Osteoblast (primary cell): ENCODE data around the gene UGT2A1. TPM values are rescaled to one million over a fixed set of nuclear protein-coding genes. Genes with fewer than 3 reads are reported as not detected.
"Not testable (repeated sequence)": the region's sequence is repeated elsewhere in the genome, so short reads cannot be mapped to it uniquely, and the experiment has no call there.

Experiments used
- DNase-seq: peaks from one replicate; pipeline ENCODE4 v3.0.0; 2011; ENCODE audit warnings: low spot score, mixed read lengths; ENCODE audit not compliant: insufficient read length; ENCODE audit errors: missing footprints
- H2AFZ ChIP-seq: 2 replicates; pipeline ENCODE4 v1.6.0; 2011; ENCODE audit warnings: mild to moderate bottlenecking, low read length
- H3K27ac ChIP-seq: 2 replicates; pipeline ENCODE4 v1.5.1; 2011; ENCODE audit warnings: mild to moderate bottlenecking, low read depth, low read length, moderate library complexity
- H3K27me3 ChIP-seq: 2 replicates; pipeline ENCODE4 v1.6.0; 2012; ENCODE audit warnings: mild to moderate bottlenecking, control low read depth, inconsistent platforms, low read length, moderate library complexity; ENCODE audit not compliant: insufficient read depth
- H3K36me3 ChIP-seq: 2 replicates; pipeline ENCODE4 v1.5.1; 2011; ENCODE audit warnings: mild to moderate bottlenecking, low read length, control low read depth, moderate library complexity; ENCODE audit not compliant: insufficient read depth
- H3K4me1 ChIP-seq: 2 replicates; pipeline ENCODE4 v1.5.1; 2011; ENCODE audit warnings: mild to moderate bottlenecking, low read length, control low read depth, moderate library complexity; ENCODE audit not compliant: insufficient read depth
- H3K4me2 ChIP-seq: 2 replicates; pipeline ENCODE4 v1.6.0; 2011; ENCODE audit warnings: mild to moderate bottlenecking, low read length; ENCODE audit not compliant: insufficient read depth
- H3K4me3 ChIP-seq: fragments of 200-600 bp; sonication (generic); 3 replicates; pipeline ENCODE4 v1.5.1; 2012; ENCODE audit warnings: mild to moderate bottlenecking, low read length, inconsistent platforms; ENCODE audit not compliant: insufficient read depth
- H3K79me2 ChIP-seq: 2 replicates; pipeline ENCODE4 v1.6.0; 2012; ENCODE audit warnings: mild to moderate bottlenecking, low read length, control low read depth, inconsistent platforms; ENCODE audit not compliant: insufficient read depth
- H3K9me3 ChIP-seq: 2 replicates; pipeline ENCODE4 v1.5.1; 2011; ENCODE audit warnings: low read depth, low read length, control low read depth
- H4K20me1 ChIP-seq: 2 replicates; pipeline ENCODE4 v1.6.0; 2012; ENCODE audit warnings: mild to moderate bottlenecking, low read length, control low read depth; ENCODE audit not compliant: insufficient read depth
- total RNA-seq: library from RNA; depleted of rRNA; stranded (reverse); fragments of >200 nt; gene quantifications from 2 replicates; pipeline ENCODE4 v1.2.3, GENCODE V29; 2012
- TF ChIP-seq, protein P1 (sequence below): IDR thresholded peaks from 2 replicates; pipeline ENCODE4 v1.5.1; 2011; ENCODE audit warnings: mild to moderate bottlenecking, low read depth, low read length, moderate library complexity; ENCODE audit errors: extremely low read depth

Gene UGT2A1
- total RNA-seq, 1 donor = not detected

GRCh38 chr4:69689599-69689998 lies 36.6 kb upstream of the UGT2A1 start:
- DNase-seq = no peak
- Histone ChIP-seq H3K27ac (no peak overlapping the region), H3K4me1 (no peaks in the 10 kb centered on the region), H3K36me3 (no peaks in the 10 kb centered on the region), H3K4me3 (no peak overlapping the region), H3K4me2 (peak overlapping the region; percentile 15), H3K79me2 (no peaks in the 10 kb centered on the region), H2AFZ (no peak overlapping the region), H3K27me3 (no peaks in the 10 kb centered on the region), H3K9me3 (no peaks in the 10 kb centered on the region), H4K20me1 (no peaks in the 10 kb centered on the region)
- TF ChIP-seq, protein P1, sequence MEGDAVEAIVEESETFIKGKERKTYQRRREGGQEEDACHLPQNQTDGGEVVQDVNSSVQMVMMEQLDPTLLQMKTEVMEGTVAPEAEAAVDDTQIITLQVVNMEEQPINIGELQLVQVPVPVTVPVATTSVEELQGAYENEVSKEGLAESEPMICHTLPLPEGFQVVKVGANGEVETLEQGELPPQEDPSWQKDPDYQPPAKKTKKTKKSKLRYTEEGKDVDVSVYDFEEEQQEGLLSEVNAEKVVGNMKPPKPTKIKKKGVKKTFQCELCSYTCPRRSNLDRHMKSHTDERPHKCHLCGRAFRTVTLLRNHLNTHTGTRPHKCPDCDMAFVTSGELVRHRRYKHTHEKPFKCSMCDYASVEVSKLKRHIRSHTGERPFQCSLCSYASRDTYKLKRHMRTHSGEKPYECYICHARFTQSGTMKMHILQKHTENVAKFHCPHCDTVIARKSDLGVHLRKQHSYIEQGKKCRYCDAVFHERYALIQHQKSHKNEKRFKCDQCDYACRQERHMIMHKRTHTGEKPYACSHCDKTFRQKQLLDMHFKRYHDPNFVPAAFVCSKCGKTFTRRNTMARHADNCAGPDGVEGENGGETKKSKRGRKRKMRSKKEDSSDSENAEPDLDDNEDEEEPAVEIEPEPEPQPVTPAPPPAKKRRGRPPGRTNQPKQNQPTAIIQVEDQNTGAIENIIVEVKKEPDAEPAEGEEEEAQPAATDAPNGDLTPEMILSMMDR = peak; percentile 44

- H3K79me2 ChIP-seq = no peaks in the 10 kb centered on the region
- H3K4me3 ChIP-seq = no peak overlapping the region
- no peaks in the 10 kb centered on the region for H3K4me1 ChIP-seq
- no peak overlapping the region for H2AFZ ChIP-seq
- H3K27me3 ChIP-seq = no peaks in the 10 kb centered on the region
- H4K20me1 ChIP-seq = no peaks in the 10 kb centered on the region
- no peak overlapping the region for H3K4me2 ChIP-seq
- no peak overlapping the region for H3K27ac ChIP-seq
- TF ChIP-seq, protein P1 = no peak
- no peaks in the 10 kb centered on the region for H3K9me3 ChIP-seq
- DNase-seq = no peak
- no peaks in the 10 kb centered on the region for H3K36me3 ChIP-seq
These were observed 31.8 kb upstream of the UGT2A1 start for GRCh38 chr4:69684804-69685203.

- DNase-seq = no peak
- no peaks in the 10 kb centered on the region for H3K36me3 ChIP-seq
- TF ChIP-seq, protein P1 = no peak
These were observed 15.6 kb upstream of the UGT2A1 start for GRCh38 chr4:69668680-69669079.

GRCh38 chr4:69664009-69664408 lies 11.0 kb upstream of the UGT2A1 start:
- not testable (repeated sequence) for H3K4me2 ChIP-seq

More at GRCh38 chr4:69668680-69669079, 15.6 kb upstream of the UGT2A1 start:
- H3K4me1 ChIP-seq = no peaks in the 10 kb centered on the region
- no peaks in the 10 kb centered on the region for H3K27me3 ChIP-seq
- no peak overlapping the region for H2AFZ ChIP-seq
- H3K9me3 ChIP-seq = no peaks in the 10 kb centered on the region
- H3K4me3 ChIP-seq = no peak overlapping the region
- no peak overlapping the region for H3K27ac ChIP-seq
- no peaks in the 10 kb centered on the region for H4K20me1 ChIP-seq
- H3K79me2 ChIP-seq = no peaks in the 10 kb centered on the region
- H3K4me2 ChIP-seq = no peak overlapping the region

GRCh38 chr4:69661130-69661803 lies 8.2 kb upstream of the UGT2A1 start:
- H3K4me2 ChIP-seq, H4K20me1 ChIP-seq, H3K79me2 ChIP-seq, H3K27me3 ChIP-seq, H3K36me3 ChIP-seq, H3K27ac ChIP-seq, H2AFZ ChIP-seq, H3K4me3 ChIP-seq, DNase-seq, H3K4me1 ChIP-seq, H3K9me3 ChIP-seq: not testable (repeated sequence)

More at GRCh38 chr4:69664009-69664408, 11.0 kb upstream of the UGT2A1 start:
- not testable (repeated sequence) for H3K36me3 ChIP-seq, H3K4me3 ChIP-seq, H2AFZ ChIP-seq, DNase-seq, H3K27me3 ChIP-seq, H3K9me3 ChIP-seq, H3K4me1 ChIP-seq, H3K27ac ChIP-seq, H4K20me1 ChIP-seq, H3K79me2 ChIP-seq
